SK-N-MC (cell line): ENCODE measurements around the gene RBM20.

Source experiments
- DNase-seq: peaks from one replicate; pipeline ENCODE4 v3.0.0-alpha.2; 2011; ENCODE audit warnings: low read depth, low spot score
- H3K27ac ChIP-seq: fragments of 200-600 bp; sonication (generic); 2 replicates; pipeline ENCODE4 v1.5.1; 2016; ENCODE audit warnings: mixed run types
- H3K36me3 ChIP-seq: fragments of 200-600 bp; sonication (generic); 2 replicates; pipeline ENCODE4 v1.6.1; 2017; ENCODE audit warnings: antibody characterized with exemption, low read length, mixed read lengths; ENCODE audit not compliant: insufficient read depth
- H3K4me3 ChIP-seq: fragments of 200-600 bp; sonication (generic); 2 replicates; pipeline ENCODE4 v1.5.1; 2016
- H3K9ac ChIP-seq: fragments of 200-600 bp; sonication (generic); 2 replicates; pipeline ENCODE4 v1.8.0; 2017; ENCODE audit warnings: mixed run types, mixed read lengths; ENCODE audit not compliant: insufficient read length
- H3K9me3 ChIP-seq: fragments of 200-600 bp; sonication (generic); 2 replicates; pipeline ENCODE4 v1.6.1; 2017; ENCODE audit warnings: low read depth, mild to moderate bottlenecking, antibody characterized with exemption, low read length, moderate library complexity, mixed read lengths
- EZH2 ChIP-seq: fragments of 200-600 bp; sonication (generic); IDR thresholded peaks from one replicate; pipeline ENCODE4 v1.6.1; 2017; ENCODE audit warnings: antibody characterized with exemption
- FOXP2 ChIP-seq: optimal IDR thresholded peaks from 2 replicates; pipeline ENCODE3; 2011; ENCODE audit warnings: mild to moderate bottlenecking, moderate library complexity; ENCODE audit not compliant: insufficient read depth; ENCODE audit errors: extremely low read length, control extremely low read depth
- POLR2AphosphoS5 ChIP-seq: IDR thresholded peaks from 2 replicates; pipeline ENCODE4 v1.6.1; 2012; ENCODE audit warnings: mild to moderate bottlenecking, low read depth, low read length, borderline replicate concordance

RBM20 gene

DNA sequence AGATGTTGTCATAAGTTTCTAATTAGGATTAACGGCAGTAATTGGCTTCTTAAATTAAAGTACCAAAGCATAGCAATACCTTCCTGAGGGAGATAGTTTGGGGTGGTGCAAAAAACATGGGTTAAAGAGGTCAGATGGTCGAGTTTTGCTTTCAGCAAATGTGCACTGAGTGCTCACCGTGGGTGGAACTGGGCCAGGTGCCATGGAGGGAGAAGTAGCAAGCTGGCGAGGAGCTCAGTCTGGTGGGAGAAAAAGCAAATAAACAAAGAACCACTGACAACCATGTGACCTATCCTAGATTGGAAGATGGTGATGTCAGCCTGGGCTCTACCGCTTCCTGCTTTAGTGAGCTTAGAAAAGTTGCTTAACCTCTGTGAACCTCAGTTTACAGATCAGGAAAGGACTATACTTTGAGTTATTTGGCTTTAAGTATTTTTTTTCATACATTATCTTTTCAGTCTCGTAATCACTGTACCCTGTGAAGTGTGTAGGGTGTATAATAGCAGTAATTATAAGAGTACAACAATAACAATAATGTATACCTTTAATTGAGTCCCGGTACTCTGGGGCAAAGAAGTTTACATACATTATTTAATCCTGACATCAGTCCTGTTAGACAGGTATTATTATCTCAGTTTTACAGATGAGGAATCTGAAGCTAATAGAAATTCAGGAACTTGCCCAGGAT is 158.6 kb downstream of the RBM20 start:
- Histone ChIP-seq H3K27ac (no peak overlapping the region), H3K9ac (no peak overlapping the region), H3K4me3 (no peak overlapping the region), H3K36me3 (no peaks in the 10 kb centered on the region), H3K9me3 (no peaks in the 10 kb centered on the region)
- DNase-seq = no peak
- TF ChIP-seq POLR2AphosphoS5 (no peak), FOXP2 (no peak), EZH2 (no peak)

DNA sequence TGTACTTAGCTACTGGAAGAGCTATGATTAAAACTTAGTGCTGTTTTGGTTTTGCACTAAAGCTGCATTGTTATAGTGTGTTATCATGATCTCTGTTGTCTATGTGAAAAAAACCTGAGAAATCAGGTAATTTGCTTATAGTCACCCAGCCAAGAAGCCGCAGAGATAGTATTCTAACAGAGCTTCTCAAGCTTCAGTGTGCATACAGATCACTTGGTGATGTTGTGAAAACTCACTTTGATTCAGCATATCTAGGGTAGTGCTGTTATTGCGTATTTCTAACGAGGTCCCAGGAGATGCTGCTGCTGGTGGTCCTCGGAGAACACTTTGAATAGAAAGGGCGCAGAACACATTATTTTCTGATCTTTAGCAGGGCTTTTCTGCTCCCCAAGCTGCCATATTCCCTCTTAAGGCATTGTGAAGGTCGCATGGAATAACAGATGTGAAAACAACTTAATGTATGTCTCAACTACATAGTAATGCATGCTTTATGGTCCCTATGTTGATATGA is 159.2 kb downstream of the RBM20 start:
- Histone ChIP-seq H3K36me3 (no peaks in the 10 kb centered on the region), H3K9ac (no peak overlapping the region), H3K4me3 (no peak overlapping the region), H3K27ac (no peak overlapping the region), H3K9me3 (no peaks in the 10 kb centered on the region)
- no peak for DNase-seq
- TF ChIP-seq FOXP2 = no peak
- no peak for TF ChIP-seq POLR2AphosphoS5
- no peak for TF ChIP-seq EZH2

DNA sequence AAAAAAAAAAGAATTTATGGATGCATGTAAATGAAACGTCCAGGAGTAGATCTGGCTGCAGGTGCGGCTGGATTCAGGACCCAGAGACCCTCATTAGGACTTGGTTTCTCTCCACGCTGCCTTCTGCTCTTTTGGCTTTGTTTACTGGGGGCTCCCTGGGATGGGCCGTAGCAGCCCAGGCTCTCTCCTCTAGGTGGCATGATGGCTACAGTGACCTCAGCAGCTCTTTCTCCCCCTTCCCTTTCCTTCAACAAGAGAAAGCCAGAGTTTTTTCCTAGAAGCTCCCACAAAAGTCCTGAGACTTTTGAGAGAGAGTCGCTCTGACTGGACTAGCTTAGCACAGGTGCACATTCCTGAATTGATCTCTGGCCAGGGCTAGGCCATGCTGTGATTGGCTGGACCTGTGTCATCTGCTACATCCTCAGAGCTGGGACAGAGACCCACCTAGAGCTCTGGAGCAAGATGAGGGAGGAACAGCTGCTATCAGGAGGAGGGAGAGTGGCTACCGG is 159.7 kb downstream of the RBM20 start:
- no peak for DNase-seq
- Histone ChIP-seq H3K9ac (no peak overlapping the region), H3K27ac (no peak overlapping the region), H3K36me3 (no peaks in the 10 kb centered on the region), H3K9me3 (no peaks in the 10 kb centered on the region), H3K4me3 (no peak overlapping the region)
- TF ChIP-seq EZH2 (no peak), POLR2AphosphoS5 (no peak), FOXP2 (no peak)

DNA sequence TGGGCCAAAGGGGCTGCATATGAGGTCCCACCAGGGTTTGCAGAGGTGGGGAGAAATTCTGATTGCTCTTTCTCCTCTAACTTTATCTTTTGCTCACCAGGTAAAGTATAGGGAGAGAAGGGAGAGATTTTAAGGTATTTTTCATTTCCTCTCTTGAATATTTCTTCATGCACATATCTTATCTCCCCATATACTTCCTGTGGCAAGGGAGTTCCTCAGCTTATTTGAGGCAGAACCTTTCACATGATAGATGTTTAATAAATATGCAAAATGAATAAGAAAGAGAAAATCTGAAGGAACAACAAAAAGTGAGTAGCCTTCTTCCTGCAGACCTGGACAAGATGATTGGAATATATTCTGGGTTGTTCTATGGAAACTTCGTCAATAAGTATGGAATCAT is 160.2 kb downstream of the RBM20 start:
- no peaks in the 10 kb centered on the region for H3K9me3 ChIP-seq
- no peaks in the 10 kb centered on the region for H3K36me3 ChIP-seq
- H3K9ac ChIP-seq = no peak overlapping the region
- no peak overlapping the region for H3K27ac ChIP-seq
- TF ChIP-seq FOXP2 = no peak
- TF ChIP-seq EZH2 = no peak
- TF ChIP-seq POLR2AphosphoS5 = no peak
- no peak for DNase-seq
- H3K4me3 ChIP-seq = no peak overlapping the region

DNA sequence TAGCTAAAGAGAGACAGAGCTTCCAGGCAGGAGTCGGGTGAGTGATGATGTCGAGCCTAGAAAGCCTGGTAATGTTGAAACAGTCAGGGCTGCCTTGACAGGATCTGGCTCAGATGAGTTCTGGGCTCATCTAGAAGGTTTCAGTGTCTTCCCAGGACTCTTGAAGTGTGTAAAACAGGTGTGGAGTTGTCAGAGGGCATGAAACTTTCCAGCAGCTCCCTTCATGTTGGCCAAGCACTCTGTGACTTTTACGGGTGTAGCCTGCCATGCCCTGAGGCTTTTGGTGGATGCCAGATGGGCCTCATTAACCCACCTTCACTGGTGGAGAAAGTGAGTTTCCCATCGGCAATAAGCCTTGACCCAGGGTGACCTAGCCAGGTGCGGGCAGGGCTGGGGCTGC is 161.2 kb downstream of the RBM20 start:
- TF ChIP-seq EZH2 (no peak), FOXP2 (no peak), POLR2AphosphoS5 (no peak)
- H3K4me3 ChIP-seq = no peak overlapping the region
- no peak for DNase-seq
- H3K9ac ChIP-seq = no peak overlapping the region
- H3K36me3 ChIP-seq = no peaks in the 10 kb centered on the region
- no peaks in the 10 kb centered on the region for H3K9me3 ChIP-seq
- H3K27ac ChIP-seq = no peak overlapping the region

DNA sequence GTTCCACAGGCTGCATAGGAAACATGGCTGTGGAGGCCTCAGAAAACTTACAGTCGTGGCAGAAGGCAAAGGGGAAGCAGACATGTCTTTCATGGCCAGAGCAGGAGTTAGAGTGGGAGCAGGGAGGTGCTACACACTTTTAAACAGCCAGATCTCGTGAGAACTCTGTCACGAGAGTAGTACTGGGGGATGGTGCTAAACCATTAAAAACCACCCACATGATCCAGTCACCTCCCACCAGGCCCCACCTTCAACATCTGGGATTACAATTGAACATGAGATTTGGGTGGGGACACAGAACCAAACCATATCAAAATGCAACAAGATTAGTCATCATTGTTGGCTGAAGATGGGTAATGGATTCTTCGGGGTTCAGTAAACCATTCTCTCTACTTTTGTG is 162.2 kb downstream of the RBM20 start:
- no peak for DNase-seq
- no peak overlapping the region for H3K9ac ChIP-seq
- no peaks in the 10 kb centered on the region for H3K9me3 ChIP-seq
- no peak overlapping the region for H3K4me3 ChIP-seq
- H3K36me3 ChIP-seq = no peaks in the 10 kb centered on the region
- no peak for TF ChIP-seq POLR2AphosphoS5
- TF ChIP-seq FOXP2 = no peak
- TF ChIP-seq EZH2 = no peak
- no peak overlapping the region for H3K27ac ChIP-seq

DNA sequence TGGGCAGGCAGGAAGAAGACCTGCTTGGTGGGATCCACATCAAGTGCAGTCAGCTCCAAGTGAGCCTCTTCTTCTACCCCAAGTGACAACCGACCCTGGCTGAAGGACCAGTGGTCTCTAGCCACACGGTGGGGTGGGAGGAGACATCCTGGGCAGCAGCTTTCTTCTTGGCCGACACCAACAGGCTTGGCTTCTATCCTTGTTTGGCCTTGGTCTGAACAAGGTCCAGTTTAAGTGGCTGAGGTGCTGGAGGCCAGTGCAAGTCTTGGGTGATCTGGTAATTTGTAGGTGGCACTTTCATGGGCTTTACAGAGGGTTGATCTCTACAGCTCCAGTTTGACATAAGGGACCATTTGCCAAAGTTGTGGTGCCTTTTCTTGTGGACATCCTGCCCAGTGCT is 164.0 kb downstream of the RBM20 start:
- TF ChIP-seq POLR2AphosphoS5 (no peak), FOXP2 (no peak), EZH2 (no peak)
- Histone ChIP-seq H3K36me3 (no peaks in the 10 kb centered on the region), H3K4me3 (no peak overlapping the region), H3K9ac (no peak overlapping the region), H3K27ac (no peak overlapping the region), H3K9me3 (no peaks in the 10 kb centered on the region)
- DNase-seq = no peak

DNA sequence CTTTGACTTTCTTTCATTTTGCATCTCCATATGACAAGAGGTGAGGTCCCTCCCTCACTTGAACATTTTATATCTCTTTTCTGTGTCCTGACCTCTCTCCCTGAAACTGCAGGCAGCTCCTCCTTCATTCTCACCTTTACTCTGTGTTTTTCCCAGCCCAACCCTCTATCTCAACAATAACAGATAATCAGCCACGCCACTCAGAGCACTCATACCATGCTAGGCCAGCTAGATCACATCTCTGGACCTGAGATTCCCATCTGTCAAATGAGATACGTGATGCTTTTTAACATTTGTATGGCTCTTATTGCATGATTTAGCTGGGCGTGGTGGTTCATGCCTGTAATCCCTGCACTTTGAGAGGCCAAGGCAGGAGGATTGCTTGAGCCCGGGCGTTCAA is 164.5 kb downstream of the RBM20 start:
- Histone ChIP-seq H3K27ac (no peak overlapping the region), H3K36me3 (no peaks in the 10 kb centered on the region), H3K9me3 (no peaks in the 10 kb centered on the region), H3K9ac (no peak overlapping the region), H3K4me3 (no peak overlapping the region)
- no peak for TF ChIP-seq POLR2AphosphoS5
- TF ChIP-seq FOXP2 = no peak
- no peak for TF ChIP-seq EZH2
- no peak for DNase-seq
